COR-L47 (cell line): ENCODE measurements around the gene ZNF322.

Experiments
- DNase-seq: peaks from one replicate; lab custom pipeline; 2025; lab: John Stamatoyannopoulos, UW

The ZNF322 gene

DNA sequence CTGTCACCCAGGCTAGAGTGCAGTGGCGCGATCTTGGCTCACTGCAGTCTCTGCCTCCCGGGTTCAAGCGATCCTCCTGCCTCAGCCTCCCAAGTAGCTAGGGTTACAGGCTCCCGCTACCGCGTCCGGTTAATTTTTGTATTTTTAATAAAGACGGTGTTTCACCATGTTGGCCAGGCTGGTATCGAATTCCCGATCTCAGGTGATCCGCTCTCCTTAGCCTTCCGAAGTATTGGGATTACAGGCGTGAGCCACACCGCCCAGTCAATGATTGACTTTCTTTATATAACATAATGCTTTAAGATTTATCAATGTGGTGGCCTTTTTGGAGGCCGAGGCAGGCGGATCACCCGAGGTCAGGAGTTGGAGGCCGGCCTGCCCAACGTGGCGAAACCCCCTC lies 70.6 kb downstream of the ZNF322 start:
- DNase-seq: no peak
